HG02840 (cell line): ENCODE results near the gene SLC6A8.
"Not testable (repeated sequence)": the region's sequence is repeated elsewhere in the genome, so short reads cannot be mapped to it uniquely, and the experiment has no call there.

Experiments
- ATAC-seq: cut with Tn5 transposase; IDR thresholded peaks from one replicate; pipeline ENCODE4 v1.9.1; 2021; ENCODE audit warnings: mild to moderate bottlenecking, moderate library complexity, moderate number of reproducible peaks; ENCODE audit not compliant: unreplicated experiment, low FRiP score

Gene SLC6A8

GRCh38 chrX:153742796-153743467, 55.2 kb downstream of the SLC6A8 start:
- not testable (repeated sequence) for ATAC-seq

GRCh38 chrX:153743468-153744209, 55.9 kb downstream of the SLC6A8 start:
- ATAC-seq = not testable (repeated sequence)

- ATAC-seq = no peak
Observed at GRCh38 chrX:153744210-153745066, 56.7 kb downstream of the SLC6A8 start.

DNA sequence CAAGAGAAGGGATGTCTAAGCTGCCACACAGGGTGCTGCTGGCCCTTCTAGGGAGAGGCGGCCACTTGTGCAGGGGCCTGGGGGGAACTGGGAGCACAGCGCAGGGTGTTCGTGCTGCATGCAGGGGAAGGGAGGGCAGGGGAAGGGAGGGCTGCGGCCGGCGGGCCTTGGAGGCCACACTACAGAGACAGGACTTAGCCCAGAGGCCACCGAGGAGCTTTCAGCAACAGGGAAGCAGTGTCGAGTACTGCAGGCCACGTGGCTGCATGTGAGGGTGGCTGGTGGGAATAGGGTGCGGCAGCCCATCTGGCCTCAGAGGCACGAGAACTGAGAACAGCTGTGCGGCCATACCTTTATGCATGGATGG, 57.3 kb downstream of the SLC6A8 start:
- ATAC-seq = not testable (repeated sequence)
